Dendritic cell treated with granulocyte-macrophage colony-stimulating factor and Interleukin-4, amounts not matched to agents 40 ng/mL and 50 ng/mL, for 4 days (primary cell): ENCODE results near the gene PPP1R14B.

Experiments
- H3K27ac Mint-ChIP-seq: one replicate; pipeline ENCODE4 v1.8.0; 2022; ENCODE audit warnings: mild to moderate bottlenecking, mixed read lengths
- H3K27me3 Mint-ChIP-seq: one replicate; pipeline ENCODE4 v1.8.0; 2022; ENCODE audit warnings: mild to moderate bottlenecking, mixed read lengths
- H3K36me3 Mint-ChIP-seq: one replicate; pipeline ENCODE4 v1.8.0; 2022; ENCODE audit warnings: low read depth, mixed read lengths
- H3K4me1 Mint-ChIP-seq: one replicate; pipeline ENCODE4 v1.8.0; 2022; ENCODE audit warnings: low read depth, mixed read lengths
- H3K4me3 Mint-ChIP-seq: one replicate; pipeline ENCODE4 v1.8.0; 2022; ENCODE audit warnings: mild to moderate bottlenecking, moderate library complexity, mixed read lengths
- H3K9me3 Mint-ChIP-seq: one replicate; pipeline ENCODE4 v1.8.0; 2022; ENCODE audit warnings: mixed read lengths
- intact Hi-C: fragments of 100-400 bp; cut with micrococcal nuclease; formaldehyde crosslinking; loops from one replicate; pipeline ENCODE4 v1.15.0; 2022

The PPP1R14B gene

GRCh38 chr11:64259533-64260067 is 12.9 kb upstream of the PPP1R14B start:
- H3K27me3 Mint-ChIP-seq = no peaks in the 10 kb centered on the region
- intact Hi-C loops = no loop called here
- peaks cover 100% of the 10 kb centered on the region for H3K36me3 Mint-ChIP-seq
- no peaks in the 10 kb centered on the region for H3K9me3 Mint-ChIP-seq
- H3K4me1 Mint-ChIP-seq = peaks cover 10% of the 10 kb centered on the region
- H3K27ac Mint-ChIP-seq = no peak overlapping the region
- H3K4me3 Mint-ChIP-seq = no peak overlapping the region

DNA sequence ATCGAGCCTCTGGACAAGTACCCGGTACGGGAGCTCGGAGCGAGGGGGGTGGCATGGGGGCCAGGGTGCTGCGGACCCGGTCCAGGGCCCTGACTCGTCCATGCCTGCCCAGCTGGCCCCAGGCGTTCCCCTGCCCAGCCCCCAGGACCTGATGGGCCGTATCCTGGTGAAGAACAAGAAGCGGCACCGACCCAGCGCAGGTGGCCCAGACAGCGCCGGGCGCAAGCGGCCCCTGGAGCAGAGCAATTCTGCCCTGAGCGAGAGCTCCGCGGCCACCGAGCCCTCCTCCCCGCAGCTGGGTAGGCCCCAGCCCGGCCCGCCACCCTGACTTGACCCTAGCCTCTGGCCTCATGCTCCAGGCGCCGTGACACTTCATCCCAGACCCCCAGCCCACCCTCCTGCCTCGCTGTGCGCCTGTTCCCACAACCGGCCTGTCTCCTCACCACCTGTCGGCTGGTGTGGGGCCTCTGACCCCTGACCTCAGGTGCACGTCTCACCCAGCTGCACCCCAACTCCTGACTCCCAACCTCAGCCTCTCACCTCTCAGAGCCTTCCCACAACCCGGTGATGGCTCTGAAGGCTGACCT is 12.3 kb upstream of the PPP1R14B start:
- H3K27ac Mint-ChIP-seq = no peak overlapping the region
- intact Hi-C loops = no loop called here
- peaks cover 100% of the 10 kb centered on the region for H3K36me3 Mint-ChIP-seq
- H3K27me3 Mint-ChIP-seq = no peaks in the 10 kb centered on the region
- no peak overlapping the region for H3K4me3 Mint-ChIP-seq
- no peaks in the 10 kb centered on the region for H3K9me3 Mint-ChIP-seq
- peaks cover 15% of the 10 kb centered on the region for H3K4me1 Mint-ChIP-seq

- intact Hi-C loops = no loop called here
- Mint-ChIP-seq H3K27ac (no peak overlapping the region), H3K36me3 (peaks cover 100% of the 10 kb centered on the region), H3K9me3 (no peaks in the 10 kb centered on the region), H3K27me3 (no peaks in the 10 kb centered on the region), H3K4me1 (peaks cover 22% of the 10 kb centered on the region), H3K4me3 (no peak overlapping the region)
Measured at GRCh38 chr11:64258356-64258755, 11.6 kb upstream of the PPP1R14B start.

GRCh38 chr11:64256300-64256699 is 9.6 kb upstream of the PPP1R14B start:
- intact Hi-C loops = no loop called here
- Mint-ChIP-seq H3K4me1 (peaks cover 38% of the 10 kb centered on the region), H3K9me3 (no peaks in the 10 kb centered on the region), H3K27me3 (no peaks in the 10 kb centered on the region), H3K36me3 (peaks cover 91% of the 10 kb centered on the region), H3K27ac (no peak overlapping the region), H3K4me3 (no peak overlapping the region)

DNA sequence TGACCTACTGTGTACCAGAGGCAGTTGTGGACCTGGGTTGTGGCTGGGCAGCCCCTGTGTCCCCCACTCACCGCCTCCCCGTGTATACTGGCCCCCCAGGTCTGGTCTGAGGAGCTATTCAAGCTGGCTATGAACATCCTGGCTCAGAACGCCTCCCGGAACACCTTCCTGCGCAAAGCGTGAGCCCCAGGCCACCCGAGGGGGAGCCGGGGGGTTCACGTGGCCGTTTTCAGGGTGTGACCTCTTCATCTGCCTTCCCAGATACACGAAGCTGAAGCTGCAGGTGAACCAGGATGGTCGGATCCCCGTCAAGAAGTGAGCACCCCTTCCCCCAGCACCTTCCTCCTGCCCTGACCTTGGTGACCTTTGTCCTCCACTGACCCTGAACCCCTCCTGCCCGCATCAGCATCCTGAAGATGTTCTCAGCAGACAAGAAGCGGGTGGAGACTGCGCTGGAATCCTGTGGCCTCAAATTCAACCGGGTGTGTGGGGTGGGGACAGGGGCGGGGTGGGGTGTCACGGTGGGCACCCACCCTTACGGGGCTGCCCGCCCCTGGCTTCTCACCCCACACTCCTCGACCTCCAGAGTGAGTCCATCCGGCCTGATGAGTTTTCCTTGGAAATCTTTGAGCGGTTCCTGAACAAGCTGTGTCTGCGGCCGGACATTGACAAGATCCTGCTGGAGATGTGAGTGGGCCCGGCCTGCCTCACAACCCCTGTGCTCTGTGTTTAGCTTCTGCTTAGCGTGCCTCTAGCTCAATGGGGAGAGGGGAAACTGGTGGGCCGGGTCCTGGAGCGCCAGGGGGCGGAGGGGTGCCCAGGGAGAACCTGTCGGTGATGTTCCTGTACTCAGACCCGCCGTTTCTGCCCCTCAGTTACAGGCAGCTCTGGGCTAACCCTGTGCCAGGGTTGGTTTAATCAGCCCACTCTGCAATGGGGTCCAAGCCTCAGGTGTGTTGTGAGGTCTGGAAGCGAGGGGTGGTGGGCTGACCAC is 8.7 kb upstream of the PPP1R14B start:
- H3K4me1 Mint-ChIP-seq = peaks cover 47% of the 10 kb centered on the region
- H3K27me3 Mint-ChIP-seq = peaks cover 4% of the 10 kb centered on the region
- H3K36me3 Mint-ChIP-seq = peaks cover 83% of the 10 kb centered on the region
- no peak overlapping the region for H3K27ac Mint-ChIP-seq
- intact Hi-C loops = no loop called here
- H3K9me3 Mint-ChIP-seq = no peaks in the 10 kb centered on the region
- no peak overlapping the region for H3K4me3 Mint-ChIP-seq

- Mint-ChIP-seq H3K9me3 (no peaks in the 10 kb centered on the region), H3K36me3 (peaks cover 72% of the 10 kb centered on the region), H3K27me3 (peaks cover 9% of the 10 kb centered on the region), H3K27ac (peak overlapping the region; percentile 31), H3K4me1 (peaks cover 42% of the 10 kb centered on the region), H3K4me3 (no peak overlapping the region)
- intact Hi-C loops = loop anchor here (5.0 kb wide), 1 partner anchor 48 kb away; the partner anchor contains the start of gene CATSPERZ
Measured at GRCh38 chr11:64254326-64254725, 7.6 kb upstream of the PPP1R14B start.

GRCh38 chr11:64253481-64253880 is 6.7 kb upstream of the PPP1R14B start:
- H3K27me3 Mint-ChIP-seq = peaks cover 9% of the 10 kb centered on the region
- H3K4me3 Mint-ChIP-seq = peak overlapping the region; percentile 99

GRCh38 chr11:64253043-64253442 is 6.3 kb upstream of the PPP1R14B start:
- peaks cover 59% of the 10 kb centered on the region for H3K36me3 Mint-ChIP-seq
- peak overlapping the region; percentile 99 for H3K4me3 Mint-ChIP-seq
- intact Hi-C loops = loop anchor here (2.0 to 5.0 kb wide), 2 partner anchors 16 to 49 kb away; partner anchors contain the start of gene CATSPERZ

More at GRCh38 chr11:64253481-64253880, 6.7 kb upstream of the PPP1R14B start:
- peaks cover 47% of the 10 kb centered on the region for H3K4me1 Mint-ChIP-seq
- intact Hi-C loops = loop anchor here (2.0 to 5.0 kb wide), 2 partner anchors 15 to 49 kb away; partner anchors contain the start of gene CATSPERZ
- H3K36me3 Mint-ChIP-seq = peaks cover 63% of the 10 kb centered on the region
- no peaks in the 10 kb centered on the region for H3K9me3 Mint-ChIP-seq
- peak overlapping the region; percentile 31 for H3K27ac Mint-ChIP-seq

DNA sequence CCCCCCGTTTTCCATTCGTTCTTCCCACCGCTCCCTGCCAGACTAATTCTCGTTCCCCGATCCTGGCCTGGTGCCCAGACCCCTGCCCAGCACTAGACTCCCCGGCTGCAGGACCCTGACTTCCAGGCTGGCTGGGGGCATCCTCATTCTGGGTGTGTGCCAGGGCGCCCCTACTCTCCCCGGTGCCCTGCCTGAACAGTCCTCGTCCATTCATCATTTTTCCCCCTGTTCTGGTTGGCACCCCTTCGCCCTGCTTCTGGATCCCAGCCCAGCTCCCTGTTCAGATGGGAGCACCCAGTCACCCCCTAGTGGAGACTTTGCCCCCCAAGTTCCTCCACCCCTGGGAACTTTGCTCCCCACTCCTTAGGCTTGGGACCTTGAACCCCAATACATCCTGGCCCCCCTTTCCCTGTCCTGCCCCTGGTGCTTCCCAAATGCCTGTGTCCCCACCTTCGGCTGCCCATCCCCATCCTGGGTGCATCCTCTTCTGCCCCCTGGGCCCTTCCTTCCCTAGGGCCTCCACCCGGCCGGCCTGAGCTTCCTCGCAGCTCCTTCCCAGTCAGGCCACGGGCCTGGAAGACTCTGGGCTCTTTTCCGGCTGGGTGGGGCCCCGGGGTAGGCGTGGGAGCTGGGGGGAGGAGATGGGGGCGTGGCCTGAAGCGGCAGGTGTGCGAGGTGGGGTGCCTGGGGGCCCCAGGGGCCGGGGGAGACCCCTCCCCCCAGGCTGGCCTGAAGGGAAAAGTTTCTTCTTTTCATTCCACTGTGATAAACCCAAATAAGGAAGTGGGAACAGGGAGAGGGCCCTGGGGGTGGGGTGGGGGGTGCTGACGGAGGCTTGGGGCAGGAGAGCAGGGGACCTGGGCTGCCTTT is 5.5 kb upstream of the PPP1R14B start:
- peaks cover 9% of the 10 kb centered on the region for H3K27me3 Mint-ChIP-seq
- intact Hi-C loops = loop anchor here (2.0 to 5.0 kb wide), 2 partner anchors 17 to 50 kb away; partner anchors contain the start of gene CATSPERZ
- H3K4me3 Mint-ChIP-seq = peak overlapping the region; percentile 99
- peak overlapping the region; percentile 88 for H3K27ac Mint-ChIP-seq
- peaks cover 59% of the 10 kb centered on the region for H3K4me1 Mint-ChIP-seq
- peaks cover 52% of the 10 kb centered on the region for H3K36me3 Mint-ChIP-seq
- H3K9me3 Mint-ChIP-seq = no peaks in the 10 kb centered on the region

More at GRCh38 chr11:64253043-64253442, 6.3 kb upstream of the PPP1R14B start:
- Mint-ChIP-seq H3K27me3 (peaks cover 9% of the 10 kb centered on the region), H3K9me3 (no peaks in the 10 kb centered on the region), H3K27ac (peak overlapping the region; percentile 88), H3K4me1 (peaks cover 51% of the 10 kb centered on the region)

- H3K27ac Mint-ChIP-seq = peak overlapping the region; percentile 88
- peaks cover 51% of the 10 kb centered on the region for H3K36me3 Mint-ChIP-seq
- H3K4me1 Mint-ChIP-seq = peaks cover 64% of the 10 kb centered on the region
- H3K4me3 Mint-ChIP-seq = peak overlapping the region; percentile 99
- no peaks in the 10 kb centered on the region for H3K9me3 Mint-ChIP-seq
- intact Hi-C loops = loop anchor here (2.0 to 5.0 kb wide), 2 partner anchors 17 to 51 kb away; partner anchors contain the start of gene CATSPERZ
- peaks cover 9% of the 10 kb centered on the region for H3K27me3 Mint-ChIP-seq
Measured at GRCh38 chr11:64251753-64252002, 4.9 kb upstream of the PPP1R14B start.

DNA sequence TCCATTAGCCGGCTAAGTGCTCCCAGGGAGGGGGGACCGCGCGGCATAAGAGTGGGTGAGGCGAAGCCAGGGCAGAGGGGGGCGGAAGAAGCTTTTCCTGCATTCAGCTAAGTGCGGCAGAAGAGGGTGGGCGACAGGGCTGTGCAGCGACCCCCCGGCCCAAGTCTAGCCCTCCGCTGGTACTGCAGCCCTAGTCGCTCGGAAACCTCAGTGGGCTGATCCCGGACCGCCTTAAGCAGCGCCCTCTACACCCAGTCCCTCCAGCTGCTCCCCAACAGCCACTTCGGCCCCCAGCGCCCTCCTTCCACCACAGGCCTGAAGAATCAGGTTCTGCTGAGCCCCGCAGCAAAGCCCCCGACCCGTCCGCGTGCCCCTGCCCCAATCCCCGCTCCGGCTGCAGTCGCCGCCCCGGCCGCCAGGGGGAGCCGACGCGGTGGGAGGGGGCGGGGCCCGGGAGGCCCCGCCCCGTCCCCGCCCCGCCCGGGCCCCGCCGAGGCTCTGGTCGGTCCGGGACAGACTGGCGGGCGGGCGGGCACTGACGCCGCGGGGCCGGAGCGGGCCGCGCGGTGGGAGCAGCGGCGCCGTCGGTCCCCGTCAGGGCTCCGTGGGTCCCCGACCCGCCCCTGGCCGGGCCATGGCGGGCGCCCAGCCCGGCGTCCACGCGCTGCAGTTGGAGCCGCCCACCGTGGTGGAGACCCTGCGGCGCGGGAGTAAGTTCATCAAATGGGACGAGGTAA is 4.4 kb upstream of the PPP1R14B start, which contains the start of gene PLCB3:
Gene PLCB3 (plus strand): TSS at position 515 of the 737 bp plus-strand sequence. CDS start 120 bp downstream, at position 635.
- H3K36me3 Mint-ChIP-seq = peaks cover 48% of the 10 kb centered on the region
- peaks cover 9% of the 10 kb centered on the region for H3K27me3 Mint-ChIP-seq
- intact Hi-C loops = loop anchor here (5.0 kb wide), 1 partner anchor 51 kb away; the partner anchor contains the start of gene CATSPERZ
- no peaks in the 10 kb centered on the region for H3K9me3 Mint-ChIP-seq
- peak within 1 kb of the TSS; percentile 88 for H3K27ac Mint-ChIP-seq
- peak within 1 kb of the TSS; percentile 99 for H3K4me3 Mint-ChIP-seq
- H3K4me1 Mint-ChIP-seq = peaks cover 64% of the 10 kb centered on the region

GRCh38 chr11:64250415-64251015 is 3.8 kb upstream of the PPP1R14B start:
- Mint-ChIP-seq H3K36me3 (peaks cover 48% of the 10 kb centered on the region), H3K27me3 (peaks cover 9% of the 10 kb centered on the region), H3K4me3 (peak overlapping the region; percentile 73), H3K4me1 (peaks cover 71% of the 10 kb centered on the region), H3K27ac (peak overlapping the region; percentile 88), H3K9me3 (no peaks in the 10 kb centered on the region)
- intact Hi-C loops = loop anchor here (5.0 kb wide), 1 partner anchor 52 kb away; the partner anchor contains the start of gene CATSPERZ
